CD4-positive, alpha-beta T cell treated with Interleukin-6 for 4 hours (primary cell): Measurements from ENCODE around the gene CPSF4.
A peak's percentile ranks its signal among the peaks of the same experiment; 100 is the strongest.
"Not testable (repeated sequence)": the region's sequence is repeated elsewhere in the genome, so short reads cannot be mapped to it uniquely, and the experiment has no call there.

Experiments used
- DNase-seq: peaks from one replicate; pipeline ENCODE4 v3.0.0-alpha.2; 2020; ENCODE audit warnings: mixed read lengths

The CPSF4 gene

GRCh38 chr7:99497766-99498545 is 59.2 kb downstream of the CPSF4 start:
- no peak for DNase-seq

- DNase-seq: no peak
Measured at GRCh38 chr7:99498546-99498944, 59.8 kb downstream of the CPSF4 start.

- DNase-seq: peak; percentile 22
Measured at GRCh38 chr7:99499371-99499720, 60.6 kb downstream of the CPSF4 start.

GRCh38 chr7:99499721-99500636 is 61.2 kb downstream of the CPSF4 start, which contains the start of gene ZNF394:
TSS of gene ZNF394 (minus strand) at chr7:99500281. CDS start at chr7:99500093, 188 bp downstream.
- peak; percentile 93 for DNase-seq

GRCh38 chr7:99500637-99501009 is 61.9 kb downstream of the CPSF4 start:
- no peak for DNase-seq

GRCh38 chr7:99501236-99501635 is 62.5 kb downstream of the CPSF4 start:
- not testable (repeated sequence) for DNase-seq

GRCh38 chr7:99504281-99504602 is 65.5 kb downstream of the CPSF4 start:
- no peak for DNase-seq

- peak; percentile 97 for DNase-seq
Measured at GRCh38 chr7:99504603-99505323, 66.0 kb downstream of the CPSF4 start, which contains the start of gene ZKSCAN5. TSS of gene ZKSCAN5 (plus strand) at chr7:99504662. CDS start at chr7:99506045, 1,383 bp downstream.

- no peak for DNase-seq
Measured at GRCh38 chr7:99505324-99505662, 66.5 kb downstream of the CPSF4 start.
